HEK293 (cell line): Measurements from ENCODE around the gene MERTK.

ENCODE experiments used
- CTCF ChIA-PET: fragments of 350-600 bp; formaldehyde crosslinking; extraction: SDS; loops from one replicate; lab custom pipeline; 2021; ENCODE audit warnings: antibody characterized with exemption; lab: Yijun Ruan, JAX
- POLR2A ChIA-PET: fragments of 300-600 bp; formaldehyde crosslinking; extraction: SDS; loops from one replicate; lab custom pipeline; 2020; ENCODE audit warnings: antibody characterized with exemption, inconsistent platforms; lab: Yijun Ruan, JAX
- H3K27ac ChIP-seq: fragments of 200-500 bp; sonication (Bioruptor generic); 2 replicates; pipeline ENCODE4 v1.5.1; 2014; ENCODE audit warnings: low read depth, low read length, control low read depth, inconsistent platforms; ENCODE audit errors: extremely low read depth
- H3K36me3 ChIP-seq, 2 experiments: fragments of 200-500 bp in 1 of 2; sonication (Bioruptor generic) in 1 of 2; 1 replicate in 1 of 2; 2 replicates in 1 of 2; pipeline ENCODE4 v1.5.1; 2014 to 2017; ENCODE audit warnings: inconsistent platforms in 2 of 2, low read length in 2 of 2; ENCODE audit not compliant: control insufficient read depth in 2 of 2, insufficient read depth in 1 of 2
- H3K4me1 ChIP-seq: fragments of 200-500 bp; sonication (Bioruptor generic); 2 replicates; pipeline ENCODE4 v1.5.1; 2014; ENCODE audit warnings: mild to moderate bottlenecking, low read length, inconsistent platforms; ENCODE audit not compliant: control insufficient read depth, insufficient read depth
- H3K4me3 ChIP-seq: 2 replicates; pipeline ENCODE4 v1.5.1; 2011; ENCODE audit warnings: low read depth, mild to moderate bottlenecking, control low read depth, low read length, moderate library complexity
- H3K9me3 ChIP-seq: fragments of 200-500 bp; sonication (Bioruptor generic); 2 replicates; pipeline ENCODE4 v1.5.1; 2014; ENCODE audit warnings: low read depth, low read length, inconsistent platforms; ENCODE audit not compliant: control insufficient read depth, insufficient read depth
- AEBP2 ChIP-seq: fragments of 450-650 bp; formaldehyde crosslinking; IDR thresholded peaks from 2 replicates; pipeline ENCODE4 v1.5.1; 2016; ENCODE audit warnings: missing biosample characterization, missing genetic modification characterization, borderline replicate concordance
- BCL11A ChIP-seq: fragments of 450-650 bp; formaldehyde crosslinking; IDR thresholded peaks from 2 replicates; pipeline ENCODE4 v1.5.1; 2016; ENCODE audit warnings: low read depth, missing biosample characterization, missing genetic modification characterization
- HOXD13 ChIP-seq: sonication (generic); formaldehyde crosslinking; IDR thresholded peaks from 2 replicates; pipeline ENCODE4 v1.8.0; 2022; ENCODE audit warnings: missing genetic modification reagents, borderline replicate concordance
- WT1 ChIP-seq: fragments of 450-650 bp; formaldehyde crosslinking; IDR thresholded peaks from 2 replicates; pipeline ENCODE4 v1.5.1; 2016; ENCODE audit warnings: missing biosample characterization, missing genetic modification characterization
- ZBTB11 ChIP-seq: fragments of 450-650 bp; formaldehyde crosslinking; conservative IDR thresholded peaks from 2 replicates; pipeline ENCODE4 v1.5.1; 2016; ENCODE audit warnings: low read depth, missing biosample characterization, missing genetic modification characterization
- ZFHX2 ChIP-seq: fragments of 450-650 bp; formaldehyde crosslinking; conservative IDR thresholded peaks from 2 replicates; pipeline ENCODE4 v1.5.1; 2016; ENCODE audit warnings: missing biosample characterization, missing genetic modification characterization
- ZNF138 ChIP-seq: fragments of 450-650 bp; formaldehyde crosslinking; IDR thresholded peaks from 2 replicates; pipeline ENCODE4 v1.5.1; 2016; ENCODE audit warnings: missing biosample characterization, missing genetic modification characterization, borderline replicate concordance
- ZNF16 ChIP-seq: fragments of 450-650 bp; formaldehyde crosslinking; IDR thresholded peaks from 2 replicates; pipeline ENCODE4 v1.5.1; 2016; ENCODE audit warnings: low read depth, missing biosample characterization, missing genetic modification characterization
- ZNF184 ChIP-seq: fragments of 450-650 bp; IDR thresholded peaks from 2 replicates; pipeline ENCODE4 v1.5.1; 2018; ENCODE audit warnings: missing biosample characterization, mild to moderate bottlenecking, missing genetic modification characterization
- ZNF223 ChIP-seq: fragments of 450-650 bp; formaldehyde crosslinking; IDR thresholded peaks from 2 replicates; pipeline ENCODE4 v1.5.1; 2016; ENCODE audit warnings: missing biosample characterization, missing genetic modification characterization
- ZNF274 ChIP-seq, 2 experiments: fragments of 200-500 bp in 1 of 2; fragments of 450-650 bp in 1 of 2; sonication (Bioruptor generic) in 1 of 2; formaldehyde crosslinking in 1 of 2; IDR thresholded peaks; 2 replicates each; pipeline versions ENCODE4 v1.5.1 to v1.6.1; 2014 to 2016; ENCODE audit warnings: borderline replicate concordance in 1 of 2, inconsistent platforms in 1 of 2, low read length in 1 of 2, missing biosample characterization in 1 of 2, missing genetic modification characterization in 1 of 2
- ZNF280C ChIP-seq: fragments of 450-650 bp; formaldehyde crosslinking; IDR thresholded peaks from 2 replicates; pipeline ENCODE4 v1.5.1; 2016; ENCODE audit warnings: missing biosample characterization, missing genetic modification characterization
- ZNF37A ChIP-seq: fragments of 450-650 bp; IDR thresholded peaks from 2 replicates; pipeline ENCODE4 v1.5.1; 2018; ENCODE audit warnings: missing biosample characterization, missing genetic modification characterization
- ZNF449 ChIP-seq: fragments of 450-650 bp; formaldehyde crosslinking; IDR thresholded peaks from 2 replicates; pipeline ENCODE4 v1.5.1; 2017; ENCODE audit warnings: missing biosample characterization, mild to moderate bottlenecking, missing genetic modification characterization, moderate library complexity
- ZNF626 ChIP-seq: fragments of 450-650 bp; sonication (Bioruptor Pico); formaldehyde crosslinking; IDR thresholded peaks from 2 replicates; pipeline ENCODE4 v1.5.1; 2018; ENCODE audit warnings: missing biosample characterization, missing genetic modification characterization, inconsistent platforms
- ZNF692 ChIP-seq: fragments of 450-650 bp; formaldehyde crosslinking; IDR thresholded peaks from 2 replicates; pipeline ENCODE4 v1.5.1; 2016; ENCODE audit warnings: missing biosample characterization, missing genetic modification characterization
- ZNF704 ChIP-seq: fragments of 450-650 bp; formaldehyde crosslinking; IDR thresholded peaks from 2 replicates; pipeline ENCODE4 v1.5.1; 2016; ENCODE audit warnings: missing biosample characterization, missing genetic modification characterization
- ZNF785 ChIP-seq: fragments of 450-650 bp; formaldehyde crosslinking; IDR thresholded peaks from 2 replicates; pipeline ENCODE4 v1.5.1; 2016; ENCODE audit warnings: missing biosample characterization, missing genetic modification characterization
- ZNF792 ChIP-seq: fragments of 450-650 bp; formaldehyde crosslinking; IDR thresholded peaks from 2 replicates; pipeline ENCODE4 v1.5.1; 2016; ENCODE audit warnings: missing biosample characterization, missing genetic modification characterization

MERTK gene

GRCh38 chr2:112010751-112011150 lies 112.3 kb downstream of the MERTK start (continued):
- TF ChIP-seq ZNF692 (tag by site-specific recombination) = no peak
- no peak for TF ChIP-seq ZBTB11 (tag by site-specific recombination)
- TF ChIP-seq HOXD13 = no peak
- no peak for TF ChIP-seq ZNF37A (tag by site-specific recombination)
- no peak for TF ChIP-seq AEBP2
- TF ChIP-seq ZNF704 (tag by site-specific recombination) = no peak

GRCh38 chr2:112012556-112012955 lies 114.1 kb downstream of the MERTK start:
- POLR2A ChIA-PET = interaction anchor here (0.6 kb wide), 1 partner anchor 21 kb away, joined by 3 read pairs; no protein-coding TSS in a partner anchor
- Histone ChIP-seq H3K4me1 (no peaks in the 10 kb centered on the region), H3K4me3 (no peak overlapping the region), H3K27ac (no peak overlapping the region), H3K9me3 (no peaks in the 10 kb centered on the region), H3K36me3 (peaks cover 0 to 41% of the 10 kb centered on the region in 2 experiments; a peak in 2 of 3 replicates)
- CTCF ChIA-PET = no interaction called here
- TF ChIP-seq ZNF138 (tag by site-specific recombination) = no peak
- TF ChIP-seq ZNF792 (tag by site-specific recombination) = no peak
- TF ChIP-seq ZNF449 (tag by site-specific recombination) = no peak
- no peak for TF ChIP-seq ZNF16 (tag by site-specific recombination)
- no peak for TF ChIP-seq BCL11A (tag by site-specific recombination)
- no peak for TF ChIP-seq ZNF626 (tag by site-specific recombination)
- no peak for TF ChIP-seq ZNF184 (tag by site-specific recombination)
- TF ChIP-seq ZNF223 (tag by site-specific recombination) = no peak
- no peak for TF ChIP-seq ZNF785 (tag by site-specific recombination)
- TF ChIP-seq ZNF280C = no peak
- TF ChIP-seq WT1 = no peak
- TF ChIP-seq ZFHX2 (tag by site-specific recombination) = no peak
- TF ChIP-seq ZNF274 (IDR thresholded peaks at IDR 0.05; ENCODE audit: low read length) = no peak
- TF ChIP-seq ZNF274 (tag by site-specific recombination; IDR thresholded peaks at IDR 0.05; ENCODE audit: borderline replicate concordance) = no peak
